ENCODE results near the gene VPS33B. TPM values are rescaled to one million over a fixed set of nuclear protein-coding genes. Genes with fewer than 3 reads are reported as not detected.

The VPS33B gene
- total RNA-seq, 2 experiments from 2014 or later: 3.9 to 13.0 TPM

DNA sequence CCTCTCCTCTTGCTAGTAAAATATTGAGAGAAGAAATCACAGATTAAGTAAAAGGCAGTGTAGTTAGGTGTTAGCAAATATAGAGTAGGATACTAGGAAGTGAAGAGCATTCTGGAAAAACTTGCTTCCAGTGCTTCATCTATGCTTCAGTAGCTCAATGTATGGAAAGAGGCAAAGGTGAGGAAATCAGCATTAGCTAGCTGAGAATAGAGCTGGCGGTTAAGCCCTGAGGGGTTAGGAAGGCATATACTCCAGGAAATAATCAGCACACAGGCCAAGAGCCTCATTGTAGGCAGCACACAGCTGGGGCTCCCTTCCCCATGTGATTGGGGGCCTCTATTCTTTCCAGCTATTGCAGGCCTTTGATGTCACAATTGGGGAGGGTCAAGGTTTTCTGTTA lies 54.0 kb downstream of the VPS33B start:
- H2AFZ ChIP-seq (ENCODE audit: low read length): no peak overlapping the region
- H3K36me3 ChIP-seq (ENCODE audit: insufficient read depth, low read length): peaks cover 94% of the 10 kb centered on the region
- TF ChIP-seq EZH2phosphoT487 (IDR thresholded peaks at IDR 0.05; ENCODE audit: borderline replicate concordance, low read depth, low read length): no peak
- TF ChIP-seq, protein P1, sequence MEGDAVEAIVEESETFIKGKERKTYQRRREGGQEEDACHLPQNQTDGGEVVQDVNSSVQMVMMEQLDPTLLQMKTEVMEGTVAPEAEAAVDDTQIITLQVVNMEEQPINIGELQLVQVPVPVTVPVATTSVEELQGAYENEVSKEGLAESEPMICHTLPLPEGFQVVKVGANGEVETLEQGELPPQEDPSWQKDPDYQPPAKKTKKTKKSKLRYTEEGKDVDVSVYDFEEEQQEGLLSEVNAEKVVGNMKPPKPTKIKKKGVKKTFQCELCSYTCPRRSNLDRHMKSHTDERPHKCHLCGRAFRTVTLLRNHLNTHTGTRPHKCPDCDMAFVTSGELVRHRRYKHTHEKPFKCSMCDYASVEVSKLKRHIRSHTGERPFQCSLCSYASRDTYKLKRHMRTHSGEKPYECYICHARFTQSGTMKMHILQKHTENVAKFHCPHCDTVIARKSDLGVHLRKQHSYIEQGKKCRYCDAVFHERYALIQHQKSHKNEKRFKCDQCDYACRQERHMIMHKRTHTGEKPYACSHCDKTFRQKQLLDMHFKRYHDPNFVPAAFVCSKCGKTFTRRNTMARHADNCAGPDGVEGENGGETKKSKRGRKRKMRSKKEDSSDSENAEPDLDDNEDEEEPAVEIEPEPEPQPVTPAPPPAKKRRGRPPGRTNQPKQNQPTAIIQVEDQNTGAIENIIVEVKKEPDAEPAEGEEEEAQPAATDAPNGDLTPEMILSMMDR (conservative IDR thresholded peaks at IDR 0.05; ENCODE audit: low read length): no peak
- H3K4me1 ChIP-seq (ENCODE audit: insufficient read depth, low read length, poor library complexity, severe bottlenecking): no peaks in the 10 kb centered on the region
- intact Hi-C loops (cut with micrococcal nuclease; ENCODE audit: unreplicated experiment): no loop called here
- H3K79me2 ChIP-seq (ENCODE audit: insufficient read depth, low read depth, low read length): no peaks in the 10 kb centered on the region
- no peak overlapping the region for H3K4me2 ChIP-seq (ENCODE audit: low read length)
- no peak overlapping the region for H3K27ac ChIP-seq (ENCODE audit: low read depth, low read length, poor library complexity, severe bottlenecking)
- no peaks in the 10 kb centered on the region for H3K9me2 ChIP-seq (ENCODE audit: insufficient read depth, low read length)
- ChIA-PET POLR2A (interaction anchor here (0.9 to 1.4 kb wide), 2 partner anchors 9 to 12 kb away, joined by 5 to 7 read pairs; no protein-coding TSS in a partner anchor), CTCF (ENCODE audit: unreplicated experiment) (no interaction called here)
- H4K20me1 ChIP-seq (ENCODE audit: insufficient read depth, low read length): no peaks in the 10 kb centered on the region; the same call in 1 of the 2 replicates
- BruUV-seq (replicated peaks): no TSS peak
- no peak for DNase-seq (ENCODE audit: low spot score)
- H3K4me3 ChIP-seq (ENCODE audit: low read depth, low read length, poor library complexity, severe bottlenecking): no peak overlapping the region
- no peaks in the 10 kb centered on the region for H3K9me3 ChIP-seq (ENCODE audit: low read length)

DNA sequence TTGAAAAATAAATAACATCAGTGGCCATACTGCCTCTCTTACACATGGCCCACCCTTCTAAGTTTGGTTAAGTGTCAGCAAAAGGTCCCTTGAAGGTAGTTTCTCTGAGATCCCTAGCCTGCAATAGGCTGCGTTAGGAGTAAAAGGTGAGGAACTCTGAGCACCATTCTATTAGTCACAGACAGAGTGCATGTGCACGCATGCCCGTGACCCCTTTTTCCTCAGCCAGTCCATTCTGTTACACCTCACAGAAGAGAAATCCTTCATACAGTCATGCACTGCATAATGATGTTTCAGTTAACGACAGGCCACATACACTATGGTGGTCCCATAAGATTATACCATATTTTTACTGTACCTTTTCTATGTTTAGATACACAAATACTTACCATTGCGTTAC lies 55.2 kb downstream of the VPS33B start:
- H3K27ac ChIP-seq (ENCODE audit: low read depth, low read length, poor library complexity, severe bottlenecking): no peak overlapping the region
- DNase-seq (ENCODE audit: low spot score): no peak
- H2AFZ ChIP-seq (ENCODE audit: low read length): no peak overlapping the region
- no peaks in the 10 kb centered on the region for H3K9me2 ChIP-seq (ENCODE audit: insufficient read depth, low read length)
- no peaks in the 10 kb centered on the region; the same call in 1 of the 2 replicates for H4K20me1 ChIP-seq (ENCODE audit: insufficient read depth, low read length)
- H3K9me3 ChIP-seq (ENCODE audit: low read length): no peaks in the 10 kb centered on the region
- no peaks in the 10 kb centered on the region for H3K4me1 ChIP-seq (ENCODE audit: insufficient read depth, low read length, poor library complexity, severe bottlenecking)
- H3K4me2 ChIP-seq (ENCODE audit: low read length): no peak overlapping the region
- H3K4me3 ChIP-seq (ENCODE audit: low read depth, low read length, poor library complexity, severe bottlenecking): no peak overlapping the region
- TF ChIP-seq EZH2phosphoT487 (IDR thresholded peaks at IDR 0.05; ENCODE audit: borderline replicate concordance, low read depth, low read length): no peak
- TF ChIP-seq, protein P1 (conservative IDR thresholded peaks at IDR 0.05; ENCODE audit: low read length): no peak
- POLR2A ChIA-PET: interaction anchor here (0.9 to 1.5 kb wide), 2 partner anchors 12 to 19 kb away, joined by 3 to 4 read pairs; no protein-coding TSS in a partner anchor
- no TSS peak for BruUV-seq (replicated peaks)
- peaks cover 95% of the 10 kb centered on the region for H3K36me3 ChIP-seq (ENCODE audit: insufficient read depth, low read length)
- intact Hi-C loops (cut with micrococcal nuclease; ENCODE audit: unreplicated experiment): no loop called here
- CTCF ChIA-PET (ENCODE audit: unreplicated experiment): no interaction called here
- H3K79me2 ChIP-seq (ENCODE audit: insufficient read depth, low read depth, low read length): no peaks in the 10 kb centered on the region

DNA sequence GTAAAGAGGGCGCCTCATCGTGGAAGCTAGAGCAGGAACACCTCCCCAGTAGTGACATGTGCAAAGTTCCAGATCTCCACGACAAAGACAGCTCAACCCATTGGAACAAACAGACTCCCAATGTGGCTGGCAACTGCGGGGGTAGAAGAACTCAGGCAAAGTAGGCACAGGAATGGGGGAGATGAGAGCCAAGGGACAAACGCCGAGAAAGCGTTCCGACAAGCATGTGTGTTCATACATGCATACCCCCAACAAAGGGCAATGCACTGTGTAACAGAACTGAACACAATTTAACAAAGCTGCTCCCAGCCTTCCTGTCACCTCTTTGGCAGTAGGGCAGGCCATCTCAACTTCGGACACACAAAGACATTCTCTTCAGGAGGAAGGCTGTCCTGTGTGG lies 56.1 kb downstream of the VPS33B start:
- TSS peak; percentile 33 for BruUV-seq (replicated peaks)
- Histone ChIP-seq H2AFZ (ENCODE audit: low read length) (no peak overlapping the region), H3K4me3 (ENCODE audit: low read depth, low read length, poor library complexity, severe bottlenecking) (no peak overlapping the region), H3K27ac (ENCODE audit: low read depth, low read length, poor library complexity, severe bottlenecking) (no peak overlapping the region), H3K4me2 (ENCODE audit: low read length) (no peak overlapping the region), H4K20me1 (ENCODE audit: insufficient read depth, low read length) (no peaks in the 10 kb centered on the region; the same call in 1 of the 2 replicates), H3K9me3 (ENCODE audit: low read length) (no peaks in the 10 kb centered on the region), H3K36me3 (ENCODE audit: insufficient read depth, low read length) (peaks cover 97% of the 10 kb centered on the region), H3K4me1 (ENCODE audit: insufficient read depth, low read length, poor library complexity, severe bottlenecking) (no peaks in the 10 kb centered on the region), H3K79me2 (ENCODE audit: insufficient read depth, low read depth, low read length) (no peaks in the 10 kb centered on the region), H3K9me2 (ENCODE audit: insufficient read depth, low read length) (no peaks in the 10 kb centered on the region)
- intact Hi-C loops (cut with micrococcal nuclease; ENCODE audit: unreplicated experiment): no loop called here
- TF ChIP-seq, protein P1 (conservative IDR thresholded peaks at IDR 0.05; ENCODE audit: low read length): no peak
- no peak for TF ChIP-seq EZH2phosphoT487 (IDR thresholded peaks at IDR 0.05; ENCODE audit: borderline replicate concordance, low read depth, low read length)
- DNase-seq (ENCODE audit: low spot score): no peak
- ChIA-PET POLR2A (interaction anchor here (0.9 to 1.5 kb wide), 2 partner anchors 13 to 20 kb away, joined by 3 to 4 read pairs; no protein-coding TSS in a partner anchor), CTCF (ENCODE audit: unreplicated experiment) (no interaction called here)
